ENCODE results near the gene AP5S1. TPM values are rescaled to one million over a fixed set of nuclear protein-coding genes. Genes with fewer than 3 reads are reported as not detected.

The AP5S1 gene
- total RNA-seq, 6 experiments from 2014 or later = 17.7 to 21.7 (median 19.4) TPM

- peaks cover 27% of the 10 kb centered on the region for H3K36me3 Mint-ChIP-seq (ENCODE audit: low read depth)
- no peak for TF ChIP-seq CTCF (IDR thresholded peaks at IDR 0.05)
- H3K9me3 Mint-ChIP-seq = no peaks in the 10 kb centered on the region
- no peak overlapping the region for H3K4me3 Mint-ChIP-seq
- H3K27me3 Mint-ChIP-seq (ENCODE audit: insufficient read depth) = peaks cover 3% of the 10 kb centered on the region
- peaks cover 32% of the 10 kb centered on the region for H3K4me1 Mint-ChIP-seq (ENCODE audit: low read depth)
- DNase-seq = no peak
- no peak overlapping the region for H3K27ac Mint-ChIP-seq
Observed at GRCh38 chr20:3875378-3875974, 55.1 kb downstream of the AP5S1 start.

- peaks cover 27% of the 10 kb centered on the region for H3K4me1 Mint-ChIP-seq (ENCODE audit: low read depth)
- no peak overlapping the region for H3K27ac Mint-ChIP-seq
- no peak for TF ChIP-seq CTCF (IDR thresholded peaks at IDR 0.05)
- H3K27me3 Mint-ChIP-seq (ENCODE audit: insufficient read depth) = peaks cover 2% of the 10 kb centered on the region
- no peak overlapping the region for H3K4me3 Mint-ChIP-seq
- peaks cover 22% of the 10 kb centered on the region for H3K36me3 Mint-ChIP-seq (ENCODE audit: low read depth)
- DNase-seq = no peak
- no peaks in the 10 kb centered on the region for H3K9me3 Mint-ChIP-seq
Observed at GRCh38 chr20:3876000-3876399, 55.7 kb downstream of the AP5S1 start.

- Mint-ChIP-seq H3K27me3 (ENCODE audit: insufficient read depth) (peaks cover 2% of the 10 kb centered on the region), H3K36me3 (ENCODE audit: low read depth) (peaks cover 26% of the 10 kb centered on the region), H3K4me3 (no peak overlapping the region), H3K27ac (no peak overlapping the region), H3K4me1 (ENCODE audit: low read depth) (peaks cover 20% of the 10 kb centered on the region), H3K9me3 (no peaks in the 10 kb centered on the region)
- no peak for DNase-seq
- no peak for TF ChIP-seq CTCF (IDR thresholded peaks at IDR 0.05)
Observed at GRCh38 chr20:3876676-3877075, 56.3 kb downstream of the AP5S1 start.

Other genes with a start within 250 kb of the AP5S1 start
- not detected for gene GFRA4, start 157.1 kb upstream of the AP5S1 start, total RNA-seq (2021; fragmentation: NEBNext Ultra II Directional; extraction: Animal tissue kit (Norgen Biotek cat#: 25700))
- 10 to 100 TPM; 81.5 to 96.1 (median 87.6) TPM for gene ADAM33, start 138.5 kb upstream of the AP5S1 start, total RNA-seq (2021; fragmentation: NEBNext Ultra II Directional; extraction: Animal tissue kit (Norgen Biotek cat#: 25700))
- not detected for gene SIGLEC1, start 107.9 kb upstream of the AP5S1 start, total RNA-seq (2021; fragmentation: NEBNext Ultra II Directional; extraction: Animal tissue kit (Norgen Biotek cat#: 25700))
- not detected for gene HSPA12B, start 87.9 kb upstream of the AP5S1 start, total RNA-seq (2021; fragmentation: NEBNext Ultra II Directional; extraction: Animal tissue kit (Norgen Biotek cat#: 25700))
- gene ADISSP, start 52.8 kb upstream of the AP5S1 start, total RNA-seq (2021; fragmentation: NEBNext Ultra II Directional; extraction: Animal tissue kit (Norgen Biotek cat#: 25700)) = 100 to 1,000 TPM in 1 of 6 experiments, 10 to 100 TPM in 5; 86.0 to 105 (median 89.9) TPM
- under 1 TPM in 5 of 6 experiments, not detected in 1; 0.19 to 0.48 (median 0.36) TPM for gene SPEF1, start 39.1 kb upstream of the AP5S1 start, total RNA-seq (2021; fragmentation: NEBNext Ultra II Directional; extraction: Animal tissue kit (Norgen Biotek cat#: 25700))
- gene CENPB, start 33.8 kb upstream of the AP5S1 start, total RNA-seq (2021; fragmentation: NEBNext Ultra II Directional; extraction: Animal tissue kit (Norgen Biotek cat#: 25700)) = 100 to 1,000 TPM; 109 to 128 (median 117) TPM
- 10 to 100 TPM; 44.9 to 92.6 (median 84.5) TPM for gene CDC25B, start 24.2 kb upstream of the AP5S1 start, total RNA-seq (2021; fragmentation: NEBNext Ultra II Directional; extraction: Animal tissue kit (Norgen Biotek cat#: 25700))
- 10 to 100 TPM; 38.8 to 44.8 (median 40.6) TPM for gene MAVS, start 26.3 kb downstream of the AP5S1 start, total RNA-seq (2021; fragmentation: NEBNext Ultra II Directional; extraction: Animal tissue kit (Norgen Biotek cat#: 25700))
- 10 to 100 TPM; 34.5 to 40.7 (median 38.3) TPM for gene PANK2, start 68.8 kb downstream of the AP5S1 start, total RNA-seq (2021; fragmentation: NEBNext Ultra II Directional; extraction: Animal tissue kit (Norgen Biotek cat#: 25700))
- 10 to 100 TPM; 21.3 to 26.6 (median 24.7) TPM for gene RNF24, start 195.0 kb downstream of the AP5S1 start, total RNA-seq (2021; fragmentation: NEBNext Ultra II Directional; extraction: Animal tissue kit (Norgen Biotek cat#: 25700))

All from HFFc6 (cell line).